Measurements from ENCODE around the gene VENTX.
A peak's percentile ranks its signal among the peaks of the same experiment; 100 is the strongest.

Gene VENTX, protein sequence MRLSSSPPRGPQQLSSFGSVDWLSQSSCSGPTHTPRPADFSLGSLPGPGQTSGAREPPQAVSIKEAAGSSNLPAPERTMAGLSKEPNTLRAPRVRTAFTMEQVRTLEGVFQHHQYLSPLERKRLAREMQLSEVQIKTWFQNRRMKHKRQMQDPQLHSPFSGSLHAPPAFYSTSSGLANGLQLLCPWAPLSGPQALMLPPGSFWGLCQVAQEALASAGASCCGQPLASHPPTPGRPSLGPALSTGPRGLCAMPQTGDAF

DNA sequence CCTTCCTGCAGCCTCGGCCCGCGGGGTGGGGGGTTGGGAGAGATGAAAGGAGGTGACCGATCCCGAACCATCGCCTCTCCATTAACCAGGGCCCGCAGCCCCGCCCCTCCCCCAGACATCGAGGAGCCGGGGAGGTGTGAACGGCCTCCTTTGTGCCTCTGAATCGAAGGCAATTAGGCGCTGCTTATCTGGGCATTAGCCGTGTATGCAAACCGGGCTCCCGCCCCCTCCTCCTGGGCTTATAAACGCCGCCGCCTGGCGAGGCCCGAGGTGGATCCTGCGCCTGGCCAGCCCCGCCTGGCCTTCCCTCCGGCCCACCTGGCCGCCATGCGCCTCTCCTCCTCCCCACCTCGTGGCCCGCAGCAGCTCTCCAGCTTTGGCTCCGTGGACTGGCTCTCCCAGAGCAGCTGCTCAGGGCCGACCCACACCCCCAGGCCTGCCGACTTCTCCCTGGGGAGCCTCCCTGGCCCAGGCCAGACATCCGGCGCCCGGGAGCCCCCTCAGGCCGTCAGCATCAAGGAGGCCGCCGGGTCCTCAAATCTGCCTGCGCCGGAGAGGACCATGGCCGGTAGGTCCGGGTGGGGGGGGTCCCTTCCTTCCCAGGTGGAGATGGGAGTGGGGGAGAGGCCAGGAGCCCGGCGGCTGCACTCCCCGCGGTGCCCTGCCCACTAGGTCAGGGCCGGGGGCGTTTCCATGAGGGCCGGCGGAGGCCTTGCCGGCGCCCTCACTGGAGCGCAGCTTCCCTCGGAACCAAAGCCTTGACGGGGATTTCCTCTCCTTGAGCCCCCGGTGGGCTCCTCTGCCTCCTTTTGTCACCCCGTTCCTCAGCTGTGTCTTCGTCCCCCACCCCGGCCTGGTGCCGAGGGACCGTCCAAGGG, at the start of gene VENTX:
Gene VENTX (plus strand): TSS at position 268 of the 878 bp plus-strand sequence. CDS start 60 bp downstream, at position 328.
- peak; percentile 56 for DNase-seq

DNA sequence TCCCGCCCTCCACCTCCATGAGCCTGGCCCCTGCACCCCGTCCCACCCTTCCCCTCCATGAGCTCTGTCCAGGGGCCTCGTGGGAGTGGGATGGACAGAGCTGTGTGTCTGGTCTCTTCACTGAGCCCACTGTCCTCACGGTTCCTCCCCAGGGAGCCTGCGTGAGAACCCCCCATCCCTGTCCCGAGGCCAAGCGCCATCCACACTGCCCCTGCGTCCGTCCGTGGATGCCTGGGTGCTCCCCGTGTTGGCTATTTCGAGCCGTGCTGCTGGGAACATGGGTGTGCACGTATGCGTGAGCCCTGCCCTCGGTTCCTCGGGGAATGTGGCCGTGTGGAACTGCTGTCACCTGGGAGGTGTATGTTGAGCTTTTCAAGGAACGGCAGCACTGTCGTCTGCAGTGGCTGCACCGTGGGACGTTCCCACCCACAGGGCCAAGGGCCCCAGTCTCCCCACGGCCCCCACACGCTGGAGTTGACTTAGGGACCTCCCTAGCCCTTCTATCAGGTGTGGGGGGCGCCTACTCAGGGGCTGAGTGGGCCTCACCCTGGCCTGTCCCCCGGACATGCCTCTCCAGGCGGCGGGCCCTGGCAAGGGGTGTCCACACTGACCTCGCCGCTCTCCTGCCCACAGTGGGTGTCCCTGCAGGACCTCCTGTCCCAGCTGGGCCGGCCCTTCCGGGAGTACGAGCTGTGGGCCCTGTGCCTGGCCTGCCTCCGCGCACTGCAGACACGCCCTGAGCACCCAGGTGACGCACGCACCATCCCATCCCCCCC, 49.6 kb upstream of the VENTX start:
- DNase-seq = no peak

GRCh38 chr10:133189256-133189655, 48.4 kb upstream of the VENTX start:
- DNase-seq = no peak

DNA sequence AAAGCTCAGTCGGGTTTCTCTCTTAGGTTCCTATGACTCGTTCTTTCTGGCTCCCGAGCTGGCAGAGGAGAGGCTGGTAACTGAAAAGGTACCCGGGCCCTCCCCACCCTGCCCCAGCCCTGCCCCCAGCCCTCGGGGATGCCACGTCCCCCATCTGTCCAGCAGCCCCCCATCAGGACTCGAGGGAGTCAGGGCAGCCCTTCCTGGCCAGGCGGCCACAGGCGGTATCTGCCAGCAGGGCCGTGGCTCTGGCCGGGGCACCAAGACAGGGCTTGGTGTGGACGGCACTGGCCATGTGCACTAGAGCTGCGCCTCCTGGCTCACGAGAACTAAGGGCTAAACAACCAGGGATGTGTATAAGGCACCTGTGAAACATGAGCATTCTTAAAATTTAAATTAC, 47.9 kb upstream of the VENTX start:
- no peak for DNase-seq

GRCh38 chr10:133190225-133190624, 47.4 kb upstream of the VENTX start:
- no peak for DNase-seq

DNA sequence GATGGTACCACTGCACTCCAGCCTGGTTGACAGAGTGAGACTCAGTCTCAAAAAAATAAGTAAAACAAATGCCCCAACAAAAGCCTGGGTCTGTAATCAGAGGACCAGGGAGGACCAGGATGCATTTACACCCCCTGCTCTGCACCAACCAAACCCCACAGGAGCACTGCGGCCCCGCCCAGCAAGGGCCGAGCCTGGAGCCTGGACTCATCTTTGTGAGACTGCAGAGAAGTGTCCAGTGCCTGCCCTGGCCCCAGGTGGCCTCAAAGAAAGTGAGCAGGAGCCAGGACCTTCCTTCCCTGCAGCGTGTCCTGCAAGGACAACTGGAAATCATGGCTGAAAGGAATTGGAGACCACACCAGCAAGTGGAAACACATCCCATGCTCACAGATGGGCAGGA, 46.0 kb upstream of the VENTX start:
- no peak for DNase-seq

GRCh38 chr10:133194151-133194550, 43.5 kb upstream of the VENTX start:
- no peak for DNase-seq

- DNase-seq = no peak
Measured at GRCh38 chr10:133195096-133195495, 42.6 kb upstream of the VENTX start.

DNA sequence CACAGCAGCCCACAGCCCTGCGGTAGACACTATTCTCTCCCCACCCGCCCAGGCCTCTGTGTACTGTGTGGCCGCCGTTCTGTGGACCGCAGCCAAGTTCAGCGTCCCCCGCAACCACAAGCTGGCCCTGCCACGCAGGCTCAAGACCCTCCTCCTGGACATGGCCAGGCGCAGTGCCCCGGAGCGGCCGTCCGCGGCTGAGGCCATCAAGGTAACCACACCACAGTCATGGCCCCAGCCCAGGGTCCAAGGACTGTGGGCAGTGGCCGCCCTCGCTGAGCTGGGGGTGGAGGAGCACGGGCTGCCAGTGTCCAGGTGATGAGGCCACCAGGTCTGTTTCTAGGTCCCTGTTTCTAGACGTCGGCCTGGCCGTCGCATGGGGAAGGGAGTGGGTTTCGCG, 42.0 kb upstream of the VENTX start:
- no peak for DNase-seq

- DNase-seq = no peak
Measured at GRCh38 chr10:133196221-133196915, 41.3 kb upstream of the VENTX start.

DNA sequence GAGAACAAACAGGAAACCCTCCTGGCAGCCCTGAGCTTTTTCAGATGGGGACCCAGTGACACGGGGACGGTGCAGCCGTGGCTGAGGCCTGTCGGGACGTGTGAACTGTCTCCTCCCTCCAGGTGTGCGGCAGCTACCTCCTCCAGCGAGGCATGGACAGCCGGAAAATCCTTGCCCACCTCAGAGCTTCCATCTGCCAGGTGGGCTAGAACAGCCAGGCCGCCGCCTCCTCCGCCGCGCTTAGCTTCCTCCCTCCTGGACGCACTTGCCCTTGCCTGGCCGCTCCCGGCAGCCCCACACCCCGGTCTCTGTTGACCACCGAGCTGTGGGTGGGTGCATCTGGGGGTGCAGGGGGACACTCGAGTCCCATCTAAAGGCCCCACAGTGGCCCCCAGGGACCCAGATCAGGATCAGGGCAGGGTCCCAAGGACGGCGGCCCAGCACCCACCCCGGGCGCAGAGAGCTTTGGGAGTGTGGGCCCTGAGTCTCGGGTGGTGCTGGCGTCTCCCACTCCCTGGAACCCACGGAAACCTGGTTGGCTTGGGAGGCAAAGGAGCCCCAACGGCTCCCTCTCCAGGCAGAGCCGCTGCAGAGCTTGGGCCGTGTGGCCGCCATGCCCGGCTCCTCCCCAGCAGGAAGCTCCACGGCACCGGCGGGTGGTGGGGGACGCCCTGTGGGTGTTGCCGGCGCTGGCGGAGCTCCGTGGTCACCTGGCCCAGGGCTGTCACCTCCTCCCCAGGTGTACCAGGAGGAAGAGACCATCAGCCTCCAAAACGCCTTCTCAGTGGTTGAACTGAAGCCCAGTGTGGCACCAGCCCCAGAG, 40.5 kb upstream of the VENTX start:
- no peak for DNase-seq

- DNase-seq = no peak
Measured at GRCh38 chr10:133197786-133198185, 39.9 kb upstream of the VENTX start.

DNA sequence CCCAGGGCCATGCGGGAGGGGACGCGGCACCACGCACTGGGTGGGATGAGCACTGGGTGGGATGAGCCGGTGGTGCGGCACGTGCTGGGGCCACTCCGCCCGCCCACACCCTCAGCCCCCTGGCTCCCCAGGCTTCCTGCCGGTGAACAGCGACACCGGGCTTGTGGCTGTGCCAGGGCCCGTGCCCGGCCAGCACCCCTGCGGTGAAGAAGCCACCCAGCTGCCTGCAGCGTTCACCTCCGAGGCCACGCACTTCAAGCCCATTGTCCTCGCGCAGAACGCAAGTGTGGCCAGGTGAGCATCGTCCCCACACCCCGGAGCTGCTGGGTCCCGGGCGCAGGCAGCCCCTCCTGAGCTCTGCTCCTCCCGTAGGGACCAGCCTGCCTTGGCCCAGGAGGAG, 39.4 kb upstream of the VENTX start:
- DNase-seq = no peak

DNA sequence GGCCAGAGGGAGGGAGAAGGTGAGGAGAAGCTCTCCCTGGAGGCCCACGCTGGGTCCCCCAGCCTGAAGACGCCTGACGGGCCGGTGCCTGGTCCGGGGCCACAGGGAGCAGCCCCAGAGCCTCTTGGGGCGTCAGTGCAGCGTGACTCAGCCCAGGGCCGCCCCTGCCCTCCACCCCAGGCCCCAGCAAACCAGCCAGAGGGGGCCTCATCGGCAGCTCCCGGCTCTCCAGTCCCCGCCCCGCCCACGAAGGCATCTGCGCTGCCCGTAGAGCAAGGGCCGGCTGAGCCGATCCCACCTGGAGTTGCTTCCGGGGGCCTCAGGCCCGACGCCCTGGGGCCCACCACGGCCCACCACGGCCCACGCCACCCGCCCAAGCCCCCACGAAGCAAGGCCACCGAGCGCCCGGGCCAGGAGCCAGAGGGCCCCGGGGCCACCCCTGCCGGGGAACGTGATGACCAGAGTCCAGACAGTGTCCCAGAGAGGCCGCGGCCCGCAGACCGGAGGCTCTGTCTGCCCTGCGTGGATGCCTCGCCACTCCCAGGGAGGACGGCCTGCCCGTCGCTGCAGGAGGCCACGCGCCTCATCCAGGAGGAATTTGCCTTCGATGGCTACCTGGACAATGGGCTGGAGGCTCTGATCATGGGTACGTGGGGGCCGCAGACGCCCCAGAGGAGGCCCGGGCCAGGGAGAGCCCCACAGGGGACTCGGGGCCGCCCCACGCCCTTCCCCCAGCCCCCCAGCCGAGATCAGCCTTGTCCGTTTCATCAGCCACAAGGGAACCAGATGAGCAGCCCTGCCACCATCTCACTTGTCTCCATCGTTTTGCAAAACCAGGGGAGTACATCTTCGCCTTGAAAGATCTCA, 38.8 kb upstream of the VENTX start:
- no peak for DNase-seq

DNA sequence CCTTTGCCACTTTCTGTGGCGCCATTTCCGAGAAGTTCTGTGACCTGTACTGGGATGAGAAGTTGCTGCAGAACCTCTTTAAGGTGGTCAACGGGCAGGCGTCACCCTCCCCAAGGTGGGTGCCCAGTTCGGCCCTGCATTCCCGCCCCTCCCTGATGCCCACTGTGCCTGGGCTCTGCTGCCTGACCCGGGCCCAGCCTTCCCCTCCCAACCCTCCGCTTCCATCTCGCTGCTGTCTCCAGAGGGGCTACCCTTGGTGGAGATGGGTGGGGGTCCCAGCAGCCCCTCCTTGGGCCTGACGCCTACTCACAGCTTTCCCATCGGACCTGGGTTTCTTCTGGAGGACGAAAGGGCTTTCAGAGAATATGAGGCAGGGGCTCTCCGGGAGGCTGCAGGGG, 38.2 kb upstream of the VENTX start:
- DNase-seq = no peak

GRCh38 chr10:133199992-133200611, 37.6 kb upstream of the VENTX start:
- no peak for DNase-seq

DNA sequence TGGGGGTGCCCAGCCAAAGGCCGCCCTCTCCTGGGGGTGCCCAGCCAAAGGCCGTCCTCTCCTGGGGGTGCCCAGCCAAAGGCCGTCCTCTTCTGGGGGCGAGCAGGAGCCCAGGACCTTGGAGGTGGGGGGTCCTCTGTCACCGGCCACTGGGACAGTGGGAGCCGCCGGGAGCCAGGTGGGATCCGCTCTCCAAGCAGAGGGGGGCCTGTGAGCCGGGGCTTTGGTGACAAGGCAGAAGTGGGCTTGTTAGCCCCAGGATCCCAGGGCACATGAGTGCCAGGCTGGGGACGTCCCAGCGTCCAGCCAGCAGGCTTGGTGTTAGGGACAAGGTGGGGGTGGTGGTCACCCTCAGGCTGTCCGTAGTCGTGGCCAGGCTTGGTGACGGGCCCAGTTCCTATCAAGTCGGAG, 37.0 kb upstream of the VENTX start:
- DNase-seq = no peak

DNA sequence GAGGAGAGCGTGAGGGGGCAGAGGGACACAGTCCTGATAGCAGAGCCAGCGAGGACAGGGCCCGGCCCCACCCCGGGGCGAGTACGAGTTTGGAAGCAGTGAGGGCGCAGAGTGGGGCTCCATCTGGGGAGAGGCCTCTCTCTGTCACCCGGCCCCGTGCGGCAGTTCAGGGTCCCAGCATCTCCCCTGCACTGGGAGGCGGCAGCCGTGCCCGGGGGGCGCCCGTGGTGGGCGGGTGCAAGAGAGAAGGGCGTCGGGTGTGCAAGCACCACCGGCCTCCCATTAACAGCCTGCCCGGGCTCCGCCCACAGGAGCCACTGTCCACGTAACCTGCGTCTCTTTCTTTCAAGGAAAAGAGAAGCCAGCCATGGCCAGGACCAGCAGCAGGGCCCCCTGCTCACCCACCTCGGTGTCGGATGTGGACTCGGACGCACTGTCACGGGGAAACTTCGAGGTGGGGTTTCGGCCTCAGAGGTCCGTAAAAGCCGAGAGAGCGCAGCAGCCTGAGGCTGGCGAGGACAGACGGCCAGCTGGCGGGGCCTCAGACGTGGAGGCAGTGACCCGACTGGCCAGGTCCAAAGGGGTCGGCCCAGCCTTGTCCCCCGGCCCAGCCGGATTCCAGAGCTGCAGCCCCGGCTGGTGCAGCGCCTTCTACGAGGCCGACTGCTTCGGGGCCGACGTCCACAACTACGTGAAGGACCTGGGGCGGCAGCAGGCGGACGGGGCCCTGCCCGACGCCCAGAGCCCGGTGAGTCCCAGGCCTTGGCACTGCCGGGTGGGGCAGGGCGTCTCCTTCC, 36.3 kb upstream of the VENTX start:
- DNase-seq = no peak

DNA sequence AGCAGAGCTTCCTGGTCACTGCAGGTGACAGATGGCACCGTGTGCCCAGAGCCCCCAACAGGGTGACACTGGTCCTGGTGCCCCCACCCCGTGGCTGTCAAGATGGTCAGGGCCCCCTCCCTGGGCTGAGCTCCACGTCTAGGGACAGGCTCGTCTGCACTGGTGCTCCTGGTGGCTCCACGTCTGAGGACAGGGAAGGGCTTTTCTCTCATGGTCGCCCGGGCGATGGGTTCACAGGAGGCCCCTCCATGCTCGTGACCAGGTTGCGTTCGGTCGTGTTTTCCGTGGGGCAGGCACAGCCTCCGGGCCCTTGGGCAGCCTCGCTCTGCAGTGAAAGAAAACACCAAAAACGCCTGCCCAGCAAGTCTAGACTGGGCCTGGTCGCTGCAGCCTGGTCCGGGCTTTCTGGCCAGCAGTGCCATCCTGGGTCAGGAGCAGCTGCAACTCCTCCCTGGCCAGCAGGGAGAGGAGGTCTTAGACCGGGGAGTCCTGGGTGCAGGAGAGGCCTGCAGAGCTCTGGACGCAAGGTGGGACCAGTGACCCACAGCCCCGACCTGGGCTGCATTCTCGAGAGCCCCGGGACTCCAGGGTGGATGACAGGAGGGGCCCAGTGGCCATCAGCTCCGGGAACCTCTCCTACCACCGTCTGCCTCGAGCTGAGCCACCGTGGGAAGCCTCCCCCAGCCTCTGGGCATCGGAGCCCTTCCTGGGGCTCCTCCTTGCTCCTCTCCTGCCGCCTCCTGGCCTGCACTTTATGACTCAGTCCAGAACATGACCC, 35.5 kb upstream of the VENTX start:
- DNase-seq = no peak
